GM12891 (cell line): Measurements from ENCODE around the gene MVB12A.
A peak's percentile ranks its signal among the peaks of the same experiment; 100 is the strongest.

ENCODE experiments used
- DNase-seq: peaks from one replicate; pipeline ENCODE4 v3.0.0; 2011; ENCODE audit warnings: low spot score; ENCODE audit not compliant: insufficient read length
- FAIRE-seq: peaks from 2 replicates; lab custom pipeline; 2011; peaks lifted over from hg19 to GRCh38; lab: Jason Lieb, UNC
- PAX5 ChIP-seq: IDR thresholded peaks from 2 replicates; pipeline ENCODE4 v1.6.1; 2011; ENCODE audit warnings: low read length, moderate library complexity, mild to moderate bottlenecking; ENCODE audit not compliant: insufficient read depth, severe bottlenecking
- POLR2A ChIP-seq: IDR thresholded peaks from 2 replicates; pipeline ENCODE4 v1.6.1; 2011; ENCODE audit warnings: low read depth, low read length, control low read depth
- POLR2AphosphoS5 ChIP-seq: IDR thresholded peaks from 2 replicates; pipeline ENCODE4 v1.6.1; 2011; ENCODE audit warnings: low read depth, low read length, control low read depth
- POU2F2 ChIP-seq: IDR thresholded peaks from 2 replicates; pipeline ENCODE4 v1.6.1; 2011; ENCODE audit warnings: low read depth, mild to moderate bottlenecking, control low read depth, low read length, moderate library complexity
- SPI1 ChIP-seq: IDR thresholded peaks from 2 replicates; pipeline ENCODE4 v1.6.1; 2011; ENCODE audit warnings: low read depth, low read length, control low read depth
- TAF1 ChIP-seq: IDR thresholded peaks from 2 replicates; pipeline ENCODE4 v1.6.1; 2011; ENCODE audit warnings: low read depth, low read length, control low read depth

MVB12A gene

DNA sequence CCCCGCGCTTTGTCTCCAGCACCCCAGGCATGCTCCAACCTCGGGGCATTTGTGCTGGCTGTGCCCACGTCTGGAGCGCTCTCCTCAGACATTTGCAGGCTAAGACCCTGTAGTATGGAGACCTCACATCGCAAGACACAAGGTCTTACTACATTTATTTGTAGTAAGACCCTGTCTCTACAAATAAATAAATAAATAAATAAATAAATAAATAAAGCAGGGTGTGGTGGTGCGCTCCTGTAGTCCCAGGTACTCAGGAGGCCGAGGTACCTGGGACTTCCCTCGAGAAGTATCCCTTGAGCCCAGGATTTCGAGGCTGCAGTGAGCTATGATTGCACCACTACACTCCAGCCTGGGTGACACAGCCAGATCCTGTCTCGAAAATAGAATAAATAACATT is 36.3 kb downstream of the MVB12A start:
- DNase-seq (no peak), FAIRE-seq (no peak)
- TF ChIP-seq POLR2A (no peak), POLR2AphosphoS5 (no peak), POU2F2 (no peak), TAF1 (no peak), SPI1 (no peak), PAX5 (no peak)

DNA sequence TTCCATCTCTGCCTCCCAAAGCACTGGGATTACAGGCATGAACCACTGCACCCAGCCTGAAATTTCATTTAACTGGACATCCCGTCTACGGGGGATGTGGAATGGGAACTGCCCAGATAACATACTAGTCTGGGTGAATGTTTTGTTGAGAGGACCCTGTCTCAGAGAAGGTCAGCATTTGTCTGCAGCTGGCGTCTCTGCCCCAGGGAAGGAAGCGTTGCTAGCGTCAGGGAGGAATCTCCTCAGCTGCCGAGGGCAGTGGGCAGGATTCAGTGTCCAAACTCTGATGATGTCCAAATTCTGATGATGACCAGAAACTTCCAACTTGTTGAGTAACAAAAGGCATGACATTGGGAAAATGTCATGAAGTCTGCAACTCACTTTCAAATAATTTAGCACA is 37.8 kb downstream of the MVB12A start:
- TF ChIP-seq POLR2AphosphoS5 (no peak), POU2F2 (no peak), POLR2A (no peak), PAX5 (no peak), SPI1 (no peak), TAF1 (no peak)
- DNase-seq, result no peak
- FAIRE-seq, result no peak

DNA sequence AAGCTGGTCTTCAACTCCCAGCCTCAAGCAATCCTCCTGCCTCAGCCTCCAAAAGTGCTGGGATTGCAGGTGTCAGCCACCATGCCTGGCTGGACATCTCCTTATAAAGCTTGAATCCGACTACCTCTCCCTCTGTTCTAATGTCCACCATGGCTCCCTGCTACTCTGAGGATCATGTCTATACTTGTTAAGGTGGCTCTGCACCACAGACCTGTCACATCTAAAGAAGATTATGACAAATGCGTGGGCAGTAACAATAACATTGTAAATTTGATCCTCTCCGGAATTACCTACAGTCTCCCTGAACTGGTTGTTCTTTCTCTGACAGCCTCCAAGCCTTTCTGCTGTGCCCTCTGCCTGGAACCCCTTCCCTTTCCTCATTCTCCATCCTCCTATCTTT is 39.1 kb downstream of the MVB12A start:
- no peak for TF ChIP-seq POU2F2
- no peak for TF ChIP-seq TAF1
- no peak for TF ChIP-seq POLR2A
- TF ChIP-seq SPI1, result no peak
- TF ChIP-seq PAX5, result no peak
- no peak for TF ChIP-seq POLR2AphosphoS5
- DNase-seq (no peak), FAIRE-seq (no peak)

DNA sequence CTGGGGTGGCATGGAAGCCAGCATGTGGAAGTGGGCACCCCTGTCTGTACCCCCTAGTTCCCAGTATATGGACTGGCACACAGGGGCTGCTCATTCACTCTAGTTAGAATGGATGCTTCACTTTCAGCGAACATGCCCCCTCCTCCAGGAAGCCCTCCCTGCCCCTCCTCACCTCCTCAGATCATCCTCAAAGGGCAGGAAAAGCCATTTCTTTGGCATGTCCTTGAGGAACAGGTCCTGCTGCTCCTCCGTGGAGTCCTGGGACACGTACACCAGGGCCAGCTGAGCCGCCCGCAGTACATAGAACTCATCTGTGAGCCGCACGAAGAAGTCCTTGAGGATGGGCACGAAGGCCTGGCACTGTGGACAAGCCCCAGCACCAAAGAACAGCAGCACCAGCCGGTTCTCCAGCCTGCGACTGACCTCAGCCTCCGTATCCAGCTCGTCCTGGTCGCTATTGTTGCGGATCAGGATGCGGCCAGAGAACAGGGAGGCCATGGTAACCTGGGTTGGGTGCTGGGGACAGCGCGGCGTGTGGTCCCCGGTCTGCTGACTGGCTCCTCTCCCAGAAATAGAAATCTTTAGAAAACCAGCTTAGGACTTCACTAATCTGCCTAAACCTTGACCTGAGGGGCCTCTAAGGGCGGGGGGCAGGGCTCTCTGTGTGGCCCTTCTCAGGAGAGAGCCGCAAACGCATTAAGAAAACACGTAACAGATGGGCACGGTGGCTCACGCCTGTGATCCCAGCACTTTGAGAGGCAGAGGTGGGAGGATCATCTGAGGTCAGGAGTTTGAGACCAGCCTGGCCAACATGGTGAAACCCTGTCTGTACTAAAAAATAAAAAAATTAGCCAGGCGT is 40.8 kb downstream of the MVB12A start, which contains the start of gene NXNL1:
NXNL1 (minus strand) TSS at position 555 of the 859 bp plus-strand sequence; CDS start at position 498, 57 bp downstream.
- DNase-seq, result no peak
- TF ChIP-seq TAF1 (no peak), SPI1 (no peak), POU2F2 (no peak), POLR2AphosphoS5 (no peak), POLR2A (no peak), PAX5 (no peak)
- FAIRE-seq, result no peak

DNA sequence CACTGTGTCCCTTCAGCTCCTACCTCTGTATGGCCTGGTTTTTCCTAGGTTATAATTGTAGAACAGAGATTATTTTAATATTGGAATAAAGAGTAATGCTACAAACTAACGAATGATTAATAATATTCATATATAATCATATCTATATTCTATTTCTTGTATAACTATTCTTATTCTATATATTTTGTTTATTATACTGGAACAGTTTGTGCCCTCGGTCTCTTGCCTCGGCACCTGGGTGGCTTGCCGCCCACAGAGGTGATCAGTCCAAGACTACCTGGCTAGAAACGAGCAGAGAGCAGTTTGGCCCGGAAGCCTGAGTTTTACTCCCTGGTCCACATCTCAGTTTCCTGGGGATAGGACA is 46.6 kb downstream of the MVB12A start:
- DNase-seq (no peak), FAIRE-seq (no peak)
- TF ChIP-seq POLR2A, result no peak
- TF ChIP-seq SPI1, result no peak
- TF ChIP-seq POLR2AphosphoS5, result no peak
- TF ChIP-seq TAF1, result no peak
- TF ChIP-seq POU2F2, result no peak
- TF ChIP-seq PAX5, result no peak

DNA sequence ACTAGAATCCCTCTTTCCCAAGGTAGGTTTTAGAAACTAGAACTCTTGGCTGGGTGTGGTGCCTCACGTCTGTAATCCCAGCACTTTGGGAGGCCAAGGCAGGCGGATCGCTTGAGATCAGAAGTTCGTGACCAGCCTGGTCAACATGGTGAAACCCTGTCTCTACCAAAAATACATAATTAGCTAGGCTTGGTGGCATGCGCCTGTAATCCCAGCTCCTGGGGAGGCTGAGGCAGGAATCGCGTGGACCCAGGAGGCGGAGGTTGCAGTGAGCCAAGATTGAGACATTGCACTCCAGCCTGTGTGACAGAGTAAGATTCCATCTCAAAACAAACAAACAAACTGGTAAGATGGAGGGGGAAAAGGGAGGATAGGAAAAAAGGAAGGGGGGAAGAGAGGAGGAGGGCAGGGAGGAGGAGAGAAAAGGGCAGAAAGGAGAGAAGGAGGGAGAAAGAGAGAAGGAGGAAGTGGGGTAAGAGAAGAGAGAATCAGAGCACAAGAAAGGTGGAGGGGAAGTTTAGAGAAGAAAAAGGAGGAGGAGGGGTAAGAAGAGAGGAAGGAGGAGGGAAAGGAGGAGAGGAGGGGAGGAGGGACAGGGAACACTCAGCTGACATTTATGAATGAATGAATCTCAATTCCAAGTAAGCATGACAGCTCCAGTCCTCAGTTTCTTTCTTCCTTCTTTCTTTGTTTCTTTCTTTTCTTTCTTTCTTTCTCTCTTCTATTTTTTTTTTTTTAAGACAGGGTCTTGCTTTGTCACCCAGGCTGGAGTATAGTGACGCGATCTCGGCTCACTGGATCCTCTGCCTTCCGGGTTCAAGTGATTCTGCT is 47.8 kb downstream of the MVB12A start:
- FAIRE-seq, result no peak
- no peak for DNase-seq
- TF ChIP-seq POLR2AphosphoS5 (no peak), SPI1 (no peak), POLR2A (no peak), PAX5 (no peak), POU2F2 (no peak), TAF1 (no peak)

DNA sequence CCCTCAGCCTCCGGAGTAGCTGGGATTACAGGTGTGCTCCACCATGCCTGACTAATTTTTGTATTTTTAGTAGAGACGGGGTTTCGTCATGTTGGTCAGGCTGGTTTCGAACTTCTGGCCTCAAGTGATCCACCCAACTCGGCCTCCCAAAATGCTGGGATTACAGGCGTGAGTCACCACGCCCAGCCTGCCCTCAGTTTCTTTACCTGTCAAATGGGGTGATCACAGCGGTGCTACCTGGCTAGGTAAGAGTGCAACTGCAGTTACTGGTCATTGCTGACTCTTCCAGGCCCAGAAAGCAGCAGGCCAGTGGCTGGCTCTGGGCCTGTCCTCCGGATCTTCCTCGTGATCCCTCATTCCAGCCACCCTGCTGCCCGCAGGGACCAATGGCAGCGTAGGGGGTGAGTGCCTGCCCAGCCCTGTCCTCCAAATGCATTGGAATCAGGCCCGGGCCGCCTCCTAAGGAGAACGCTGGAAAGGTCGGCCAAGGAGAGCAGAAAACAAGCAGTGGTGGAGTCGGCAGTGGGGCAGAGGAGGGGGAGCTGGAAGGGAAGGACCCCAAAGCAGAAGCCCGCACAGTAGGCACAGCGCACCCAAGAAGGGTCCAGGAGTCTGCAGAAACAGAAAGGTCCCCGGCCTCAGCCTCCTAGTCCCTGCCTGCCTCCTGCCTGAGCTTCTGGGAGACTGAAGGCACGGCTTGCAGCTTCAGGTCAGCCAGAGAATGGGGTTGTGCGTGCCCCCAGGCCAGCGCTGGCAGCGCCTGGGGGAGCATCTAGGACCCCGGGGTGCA is 48.6 kb downstream of the MVB12A start:
- no peak for FAIRE-seq
- TF ChIP-seq PAX5 (no peak), SPI1 (no peak), POLR2AphosphoS5 (no peak), POU2F2 (no peak)
- no peak for DNase-seq

DNA sequence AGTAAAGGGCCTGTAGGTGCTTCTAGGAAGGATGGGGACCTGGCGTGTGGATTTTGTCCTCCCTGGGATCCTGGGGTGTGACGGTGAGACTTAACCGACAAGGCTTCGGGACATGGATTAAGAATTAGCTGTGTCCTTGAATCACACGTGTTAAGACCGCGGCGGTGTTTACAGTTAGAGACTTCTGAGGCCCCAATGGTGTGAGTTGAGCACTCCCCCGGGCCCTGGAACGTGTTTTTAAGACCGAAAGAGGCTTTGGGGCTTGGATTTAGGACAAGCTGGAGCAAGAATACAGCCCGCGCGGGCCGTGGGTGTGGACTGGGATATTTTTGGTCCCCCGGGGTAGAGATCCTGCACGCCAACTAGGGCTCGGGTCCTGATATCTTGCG is 49.2 kb downstream of the MVB12A start:
- no peak for DNase-seq
- no peak for FAIRE-seq
- TF ChIP-seq SPI1 (no peak), POU2F2 (no peak), POLR2AphosphoS5 (no peak), TAF1 (no peak), PAX5 (no peak), POLR2A (no peak)

DNA sequence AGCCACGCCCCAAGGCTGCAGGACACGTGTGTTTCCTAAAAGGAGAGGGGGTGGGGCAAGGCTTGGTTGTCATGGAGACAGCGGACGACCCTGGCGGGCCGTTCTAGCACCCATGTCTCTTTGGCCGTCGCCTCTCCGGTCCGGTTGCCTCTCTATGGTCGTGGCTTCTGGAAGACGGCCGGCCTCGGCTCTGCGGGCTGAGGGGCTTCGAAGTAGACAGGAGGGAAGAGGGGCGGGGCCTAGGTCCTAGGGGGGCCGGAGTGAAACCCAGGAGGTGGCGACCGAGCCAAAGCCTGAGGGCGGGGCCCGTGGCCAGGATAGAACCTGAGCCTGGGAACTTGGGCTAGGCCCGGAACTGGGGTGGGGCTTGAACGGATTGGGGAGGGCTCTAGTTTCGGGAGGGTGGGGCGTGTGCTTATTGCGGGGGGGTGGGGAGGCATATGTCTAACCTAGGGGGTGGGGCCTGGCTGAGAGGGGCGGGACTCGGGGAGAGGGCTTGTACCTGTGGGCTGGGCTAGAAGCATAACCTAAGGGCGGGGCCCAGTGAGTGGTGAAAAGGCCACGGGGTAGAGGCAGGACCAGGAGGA is 49.7 kb downstream of the MVB12A start:
- peak; percentile 90 for FAIRE-seq
- peak; percentile 78 for DNase-seq
- TF ChIP-seq POU2F2 (no peak), POLR2AphosphoS5 (no peak), POLR2A (no peak), PAX5 (no peak), TAF1 (no peak), SPI1 (no peak)
